HG02763 (cell line): ENCODE measurements around the gene OR6B1.
"Not testable (repeated sequence)": the region's sequence is repeated elsewhere in the genome, so short reads cannot be mapped to it uniquely, and the experiment has no call there.

Experiments used
- ATAC-seq: cut with Tn5 transposase; IDR thresholded peaks from one replicate; pipeline ENCODE4 v1.9.1; 2021; ENCODE audit warnings: mild to moderate bottlenecking, moderate library complexity; ENCODE audit not compliant: unreplicated experiment

Gene OR6B1

GRCh38 chr7:144037414-144038035 is 37.4 kb downstream of the OR6B1 start:
- ATAC-seq, result no peak

GRCh38 chr7:144038887-144039286 is 38.8 kb downstream of the OR6B1 start:
- ATAC-seq, result no peak

- no peak for ATAC-seq
These were observed 48.5 kb downstream of the OR6B1 start, which contains the start of gene OR2A5 for GRCh38 chr7:144048648-144049047. Gene OR2A5 (plus strand): TSS chr7:144048948. CDS start chr7:144050402, 1,454 bp downstream.

GRCh38 chr7:144049491-144049890 is 49.4 kb downstream of the OR6B1 start:
- no peak for ATAC-seq

GRCh38 chr7:144050093-144050492 is 50.0 kb downstream of the OR6B1 start:
- ATAC-seq, result no peak

- not testable (repeated sequence) for ATAC-seq
These were observed 50.8 kb downstream of the OR6B1 start for GRCh38 chr7:144050884-144051283.

GRCh38 chr7:144057954-144058353 is 57.8 kb downstream of the OR6B1 start:
- ATAC-seq, result no peak
